HepG2 (cell line): ENCODE data around the gene HIPK2. TPM values are rescaled to one million over a fixed set of nuclear protein-coding genes. Genes with fewer than 3 reads are reported as not detected.

Source experiments
- CC2D1A ChIP-seq: sonication (generic); formaldehyde crosslinking; IDR thresholded peaks from 2 replicates; pipeline ENCODE4 v1.8.1; 2023; ENCODE audit warnings: mild to moderate bottlenecking, missing genetic modification reagents
- EP300 ChIP-seq, 3 experiments: sonication (generic) in 1 of 3; formaldehyde crosslinking in 1 of 3; IDR thresholded peaks; 2 replicates each; pipeline versions ENCODE4 v1.5.1 to v1.6.1; 2011 to 2020; ENCODE audit warnings: low read depth in 2 of 3, low read length in 2 of 3, borderline replicate concordance in 1 of 3, improper control_type of control experiment in 1 of 3, mild to moderate bottlenecking in 1 of 3, missing genetic modification reagents in 1 of 3, moderate library complexity in 1 of 3
- ETV5 ChIP-seq: IDR thresholded peaks from 2 replicates; pipeline ENCODE4 v1.6.1; 2018; ENCODE audit warnings: missing biosample characterization, missing genetic modification reagents, inconsistent platforms, borderline replicate concordance
- GTF3A ChIP-seq: sonication (generic); formaldehyde crosslinking; conservative IDR thresholded peaks from 2 replicates; pipeline ENCODE4 v1.4.0; 2020; ENCODE audit warnings: mild to moderate bottlenecking, missing genetic modification reagents
- HMG20A ChIP-seq: IDR thresholded peaks from 2 replicates; pipeline ENCODE4 v1.6.1; 2016; ENCODE audit warnings: borderline replicate concordance
- NCOA2 ChIP-seq: sonication (generic); formaldehyde crosslinking; IDR thresholded peaks from 2 replicates; pipeline ENCODE4 v1.8.0; 2022; ENCODE audit warnings: inconsistent platforms
- POLR2G ChIP-seq: fragments of 200-400 bp; formaldehyde crosslinking; IDR thresholded peaks from 2 replicates; pipeline ENCODE4 v1.6.1; 2018; ENCODE audit warnings: mild to moderate bottlenecking, low read depth, low read length, moderate library complexity
- SIX1 ChIP-seq: sonication (generic); formaldehyde crosslinking; IDR thresholded peaks from 2 replicates; pipeline ENCODE4 v1.4.0; 2020; ENCODE audit warnings: missing genetic modification reagents, borderline replicate concordance
- SSRP1 ChIP-seq: IDR thresholded peaks from 2 replicates; pipeline ENCODE4 v1.6.1; 2016; ENCODE audit warnings: control low read depth
- TGIF2 ChIP-seq: IDR thresholded peaks from 2 replicates; pipeline ENCODE4 v1.6.1; 2016; ENCODE audit warnings: control low read depth, missing compliant biosample characterization
- ZBTB1 ChIP-seq: sonication (generic); formaldehyde crosslinking; IDR thresholded peaks from 2 replicates; pipeline ENCODE4 v1.4.0; 2020; ENCODE audit warnings: missing genetic modification reagents, borderline replicate concordance
- ZNF224 ChIP-seq: sonication (generic); formaldehyde crosslinking; IDR thresholded peaks from 2 replicates; pipeline ENCODE4 v1.5.0; 2020; ENCODE audit warnings: mild to moderate bottlenecking, missing genetic modification reagents
- ZNF552 ChIP-seq: sonication (generic); formaldehyde crosslinking; IDR thresholded peaks from 2 replicates; pipeline ENCODE4 v1.9.0; 2022; ENCODE audit warnings: missing genetic modification reagents, mild to moderate bottlenecking, borderline replicate concordance
- ZSCAN30 ChIP-seq: sonication (generic); formaldehyde crosslinking; IDR thresholded peaks from 2 replicates; pipeline ENCODE4 v1.5.0; 2020; ENCODE audit warnings: mild to moderate bottlenecking, missing genetic modification reagents
- polyA plus RNA-seq, 8 experiments: library from polyadenylated mRNA; depleted of rRNA in 3 of 8; stranded (reverse) in 7 of 8; unstranded in 1 of 8; fragments of >200 nt; fragmentation: Illumina TruSeq in 4 of 8; extraction: Trizol in 4 of 8; gene quantifications; 2 replicates each; pipeline versions ENCODE4 v1.2.1 to v1.2.3, GENCODE V29; 2011 to 2016; ENCODE audit warnings: low read depth in 4 of 8, missing spikeins in 1 of 8, mixed read lengths in 1 of 8; ENCODE audit not compliant: insufficient read depth in 1 of 8
- total RNA-seq, 5 experiments: library from RNA; depleted of rRNA; stranded (reverse); fragments of >200 nt; fragmentation: Illumina TruSeq; extraction: Trizol; gene quantifications; 2 replicates each; pipeline ENCODE4 v1.2.3, GENCODE V29; 2016; ENCODE audit warnings: low read depth in 1 of 5
- TF ChIP-seq, protein P1 (sequence below): sonication (generic); formaldehyde crosslinking; IDR thresholded peaks from 2 replicates; pipeline ENCODE4 v1.8.0; 2022; ENCODE audit warnings: mild to moderate bottlenecking, missing genetic modification reagents
- TF ChIP-seq, protein P2 (sequence below): sonication (generic); formaldehyde crosslinking; IDR thresholded peaks from 2 replicates; pipeline ENCODE4 v1.4.0; 2020; ENCODE audit warnings: mild to moderate bottlenecking, missing genetic modification reagents
- TF ChIP-seq, protein P3 (sequence below): IDR thresholded peaks from 2 replicates; pipeline ENCODE4 v1.6.1; 2016; ENCODE audit warnings: low read depth
- TF ChIP-seq, protein P4 (sequence below): sonication (generic); formaldehyde crosslinking; IDR thresholded peaks from 2 replicates; pipeline ENCODE4 v1.4.0; 2020; ENCODE audit warnings: missing genetic modification reagents
- TF ChIP-seq, protein P5 (sequence below): IDR thresholded peaks from 2 replicates; pipeline ENCODE4 v1.6.1; 2012; ENCODE audit warnings: low read depth, low read length, improper control_type of control experiment
- TF ChIP-seq, protein P6 (sequence below): sonication (generic); formaldehyde crosslinking; IDR thresholded peaks from 2 replicates; pipeline ENCODE4 v1.4.0; 2020; ENCODE audit warnings: mild to moderate bottlenecking, missing genetic modification reagents

HIPK2 gene
- total and polyA plus RNA-seq, 2 of the 13 experiments (the other 11 are each of a cell fraction or from before 2014, with no cell fraction given) = 14.4 to 20.2 TPM

DNA sequence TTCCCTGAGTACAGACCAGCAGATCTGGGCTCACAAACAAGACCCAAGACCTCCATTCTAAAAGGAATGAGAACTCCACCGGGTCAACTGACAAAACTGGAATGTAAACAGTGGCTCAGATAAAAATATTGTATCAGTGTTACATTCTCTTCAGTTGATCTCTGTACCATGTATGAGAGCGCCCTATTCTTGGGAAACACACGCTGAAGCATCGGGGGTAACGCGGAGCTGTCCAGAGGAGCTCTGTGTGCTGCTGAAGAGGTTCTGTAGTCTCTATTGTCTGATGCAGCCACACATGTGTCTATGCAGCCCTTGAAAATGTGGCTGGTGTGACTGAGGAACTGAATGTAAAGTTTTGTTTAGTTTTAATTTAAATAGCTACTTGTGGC, 39.7 kb downstream of the HIPK2 start (continued):
- TF ChIP-seq, protein P1, sequence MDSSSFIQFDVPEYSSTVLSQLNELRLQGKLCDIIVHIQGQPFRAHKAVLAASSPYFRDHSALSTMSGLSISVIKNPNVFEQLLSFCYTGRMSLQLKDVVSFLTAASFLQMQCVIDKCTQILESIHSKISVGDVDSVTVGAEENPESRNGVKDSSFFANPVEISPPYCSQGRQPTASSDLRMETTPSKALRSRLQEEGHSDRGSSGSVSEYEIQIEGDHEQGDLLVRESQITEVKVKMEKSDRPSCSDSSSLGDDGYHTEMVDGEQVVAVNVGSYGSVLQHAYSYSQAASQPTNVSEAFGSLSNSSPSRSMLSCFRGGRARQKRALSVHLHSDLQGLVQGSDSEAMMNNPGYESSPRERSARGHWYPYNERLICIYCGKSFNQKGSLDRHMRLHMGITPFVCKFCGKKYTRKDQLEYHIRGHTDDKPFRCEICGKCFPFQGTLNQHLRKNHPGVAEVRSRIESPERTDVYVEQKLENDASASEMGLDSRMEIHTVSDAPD (CRISPR knock-in tag) = no peak
- TF ChIP-seq, protein P2, sequence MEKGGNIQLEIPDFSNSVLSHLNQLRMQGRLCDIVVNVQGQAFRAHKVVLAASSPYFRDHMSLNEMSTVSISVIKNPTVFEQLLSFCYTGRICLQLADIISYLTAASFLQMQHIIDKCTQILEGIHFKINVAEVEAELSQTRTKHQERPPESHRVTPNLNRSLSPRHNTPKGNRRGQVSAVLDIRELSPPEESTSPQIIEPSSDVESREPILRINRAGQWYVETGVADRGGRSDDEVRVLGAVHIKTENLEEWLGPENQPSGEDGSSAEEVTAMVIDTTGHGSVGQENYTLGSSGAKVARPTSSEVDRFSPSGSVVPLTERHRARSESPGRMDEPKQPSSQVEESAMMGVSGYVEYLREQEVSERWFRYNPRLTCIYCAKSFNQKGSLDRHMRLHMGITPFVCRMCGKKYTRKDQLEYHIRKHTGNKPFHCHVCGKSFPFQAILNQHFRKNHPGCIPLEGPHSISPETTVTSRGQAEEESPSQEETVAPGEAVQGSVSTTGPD (CRISPR knock-in tag) = no peak
- TF ChIP-seq POLR2G (no peak), NCOA2 (CRISPR knock-in tag) (no peak), GTF3A (no peak), ZNF552 (no peak), ETV5 (CRISPR knock-in tag) (no peak), ZSCAN30 (no peak), EP300 (IDR thresholded peaks at IDR 0.05; ENCODE audit: low read depth in 2 of 2, low read length in 2 of 2) (0 out of 4 replicates have a peak, but pooled peaks of 1 of the 2 experiments have one; percentile 19), EP300 (CRISPR knock-in tag; IDR thresholded peaks at IDR 0.05; ENCODE audit: borderline replicate concordance) (no peak), CC2D1A (CRISPR knock-in tag) (no peak), SIX1 (CRISPR knock-in tag) (no peak), SSRP1 (CRISPR knock-in tag) (no peak), ZBTB1 (CRISPR knock-in tag) (no peak), ZNF224 (CRISPR knock-in tag) (no peak), HMG20A (CRISPR knock-in tag) (no peak; the same call in 1 of the 2 replicates), TGIF2 (CRISPR knock-in tag) (no peak)
- TF ChIP-seq, protein P3, sequence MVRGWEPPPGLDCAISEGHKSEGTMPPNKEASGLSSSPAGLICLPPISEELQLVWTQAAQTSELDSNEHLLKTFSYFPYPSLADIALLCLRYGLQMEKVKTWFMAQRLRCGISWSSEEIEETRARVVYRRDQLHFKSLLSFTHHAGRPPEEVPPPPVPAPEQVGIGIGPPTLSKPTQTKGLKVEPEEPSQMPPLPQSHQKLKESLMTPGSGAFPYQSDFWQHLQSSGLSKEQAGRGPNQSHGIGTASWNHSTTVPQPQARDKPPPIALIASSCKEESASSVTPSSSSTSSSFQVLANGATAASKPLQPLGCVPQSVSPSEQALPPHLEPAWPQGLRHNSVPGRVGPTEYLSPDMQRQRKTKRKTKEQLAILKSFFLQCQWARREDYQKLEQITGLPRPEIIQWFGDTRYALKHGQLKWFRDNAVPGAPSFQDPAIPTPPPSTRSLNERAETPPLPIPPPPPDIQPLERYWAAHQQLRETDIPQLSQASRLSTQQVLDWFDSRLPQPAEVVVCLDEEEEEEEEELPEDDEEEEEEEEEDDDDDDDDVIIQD (CRISPR knock-in tag) = peak; percentile 13; the same call in 1 of the 2 replicates
- TF ChIP-seq, protein P4, sequence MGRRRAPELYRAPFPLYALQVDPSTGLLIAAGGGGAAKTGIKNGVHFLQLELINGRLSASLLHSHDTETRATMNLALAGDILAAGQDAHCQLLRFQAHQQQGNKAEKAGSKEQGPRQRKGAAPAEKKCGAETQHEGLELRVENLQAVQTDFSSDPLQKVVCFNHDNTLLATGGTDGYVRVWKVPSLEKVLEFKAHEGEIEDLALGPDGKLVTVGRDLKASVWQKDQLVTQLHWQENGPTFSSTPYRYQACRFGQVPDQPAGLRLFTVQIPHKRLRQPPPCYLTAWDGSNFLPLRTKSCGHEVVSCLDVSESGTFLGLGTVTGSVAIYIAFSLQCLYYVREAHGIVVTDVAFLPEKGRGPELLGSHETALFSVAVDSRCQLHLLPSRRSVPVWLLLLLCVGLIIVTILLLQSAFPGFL (CRISPR knock-in tag) = no peak
- TF ChIP-seq, protein P5, sequence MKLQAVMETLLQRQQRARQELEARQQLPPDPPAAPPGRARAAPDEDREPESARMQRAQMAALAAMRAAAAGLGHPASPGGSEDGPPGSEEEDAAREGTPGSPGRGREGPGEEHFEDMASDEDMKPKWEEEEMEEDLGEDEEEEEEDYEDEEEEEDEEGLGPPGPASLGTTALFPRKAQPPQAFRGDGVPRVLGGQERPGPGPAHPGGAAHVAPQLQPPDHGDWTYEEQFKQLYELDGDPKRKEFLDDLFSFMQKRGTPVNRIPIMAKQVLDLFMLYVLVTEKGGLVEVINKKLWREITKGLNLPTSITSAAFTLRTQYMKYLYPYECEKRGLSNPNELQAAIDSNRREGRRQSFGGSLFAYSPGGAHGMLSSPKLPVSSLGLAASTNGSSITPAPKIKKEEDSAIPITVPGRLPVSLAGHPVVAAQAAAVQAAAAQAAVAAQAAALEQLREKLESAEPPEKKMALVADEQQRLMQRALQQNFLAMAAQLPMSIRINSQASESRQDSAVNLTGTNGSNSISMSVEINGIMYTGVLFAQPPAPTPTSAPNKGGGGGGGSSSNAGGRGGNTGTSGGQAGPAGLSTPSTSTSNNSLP = peak; percentile 84
- TF ChIP-seq, protein P6, sequence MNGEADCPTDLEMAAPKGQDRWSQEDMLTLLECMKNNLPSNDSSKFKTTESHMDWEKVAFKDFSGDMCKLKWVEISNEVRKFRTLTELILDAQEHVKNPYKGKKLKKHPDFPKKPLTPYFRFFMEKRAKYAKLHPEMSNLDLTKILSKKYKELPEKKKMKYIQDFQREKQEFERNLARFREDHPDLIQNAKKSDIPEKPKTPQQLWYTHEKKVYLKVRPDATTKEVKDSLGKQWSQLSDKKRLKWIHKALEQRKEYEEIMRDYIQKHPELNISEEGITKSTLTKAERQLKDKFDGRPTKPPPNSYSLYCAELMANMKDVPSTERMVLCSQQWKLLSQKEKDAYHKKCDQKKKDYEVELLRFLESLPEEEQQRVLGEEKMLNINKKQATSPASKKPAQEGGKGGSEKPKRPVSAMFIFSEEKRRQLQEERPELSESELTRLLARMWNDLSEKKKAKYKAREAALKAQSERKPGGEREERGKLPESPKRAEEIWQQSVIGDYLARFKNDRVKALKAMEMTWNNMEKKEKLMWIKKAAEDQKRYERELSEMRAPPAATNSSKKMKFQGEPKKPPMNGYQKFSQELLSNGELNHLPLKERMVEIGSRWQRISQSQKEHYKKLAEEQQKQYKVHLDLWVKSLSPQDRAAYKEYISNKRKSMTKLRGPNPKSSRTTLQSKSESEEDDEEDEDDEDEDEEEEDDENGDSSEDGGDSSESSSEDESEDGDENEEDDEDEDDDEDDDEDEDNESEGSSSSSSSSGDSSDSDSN (CRISPR knock-in tag) = no peak
